ENCODE results near the gene MBOAT2. TPM values are rescaled to one million over a fixed set of nuclear protein-coding genes. Genes with fewer than 3 reads are reported as not detected.
"Not testable (repeated sequence)": the region's sequence is repeated elsewhere in the genome, so short reads cannot be mapped to it uniquely, and the experiment has no call there.

MBOAT2 gene, protein sequence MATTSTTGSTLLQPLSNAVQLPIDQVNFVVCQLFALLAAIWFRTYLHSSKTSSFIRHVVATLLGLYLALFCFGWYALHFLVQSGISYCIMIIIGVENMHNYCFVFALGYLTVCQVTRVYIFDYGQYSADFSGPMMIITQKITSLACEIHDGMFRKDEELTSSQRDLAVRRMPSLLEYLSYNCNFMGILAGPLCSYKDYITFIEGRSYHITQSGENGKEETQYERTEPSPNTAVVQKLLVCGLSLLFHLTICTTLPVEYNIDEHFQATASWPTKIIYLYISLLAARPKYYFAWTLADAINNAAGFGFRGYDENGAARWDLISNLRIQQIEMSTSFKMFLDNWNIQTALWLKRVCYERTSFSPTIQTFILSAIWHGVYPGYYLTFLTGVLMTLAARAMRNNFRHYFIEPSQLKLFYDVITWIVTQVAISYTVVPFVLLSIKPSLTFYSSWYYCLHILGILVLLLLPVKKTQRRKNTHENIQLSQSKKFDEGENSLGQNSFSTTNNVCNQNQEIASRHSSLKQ
- 48.4 TPM for polyA plus RNA-seq (2013, experiment 1 of 2; ENCODE audit: insufficient read length)
- 49.6 TPM for polyA plus RNA-seq (2013, experiment 2 of 2; ENCODE audit: insufficient read length)

GRCh38 chr2:9003616-9004337 is at the start of gene MBOAT2:
Gene MBOAT2 (minus strand): TSS chr2:9003684. CDS start chr2:9003614, 70 bp downstream.
- peak; percentile 96 for DNase-seq

GRCh38 chr2:9052821-9053533 is 49.5 kb upstream of the MBOAT2 start:
- DNase-seq = no peak

DNA sequence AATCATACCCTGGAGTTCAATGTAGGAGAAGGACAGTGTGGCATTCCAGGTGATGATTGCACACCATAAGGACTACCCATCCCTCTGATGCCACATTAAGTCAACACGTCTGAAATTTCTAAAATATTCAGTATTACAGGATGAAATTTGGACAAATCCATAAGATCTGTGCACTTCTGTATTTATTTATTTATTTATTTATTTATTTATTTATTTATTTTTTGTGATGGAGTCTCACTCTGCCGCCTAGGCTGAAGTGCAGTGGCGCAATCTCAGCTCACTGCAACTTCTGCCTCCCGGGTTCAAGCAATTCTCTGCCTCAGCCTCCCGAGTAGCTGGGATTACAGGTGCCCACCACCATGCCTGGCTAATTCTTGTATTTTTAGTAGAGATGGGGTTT is 48.0 kb upstream of the MBOAT2 start:
- DNase-seq = not testable (repeated sequence)

DNA sequence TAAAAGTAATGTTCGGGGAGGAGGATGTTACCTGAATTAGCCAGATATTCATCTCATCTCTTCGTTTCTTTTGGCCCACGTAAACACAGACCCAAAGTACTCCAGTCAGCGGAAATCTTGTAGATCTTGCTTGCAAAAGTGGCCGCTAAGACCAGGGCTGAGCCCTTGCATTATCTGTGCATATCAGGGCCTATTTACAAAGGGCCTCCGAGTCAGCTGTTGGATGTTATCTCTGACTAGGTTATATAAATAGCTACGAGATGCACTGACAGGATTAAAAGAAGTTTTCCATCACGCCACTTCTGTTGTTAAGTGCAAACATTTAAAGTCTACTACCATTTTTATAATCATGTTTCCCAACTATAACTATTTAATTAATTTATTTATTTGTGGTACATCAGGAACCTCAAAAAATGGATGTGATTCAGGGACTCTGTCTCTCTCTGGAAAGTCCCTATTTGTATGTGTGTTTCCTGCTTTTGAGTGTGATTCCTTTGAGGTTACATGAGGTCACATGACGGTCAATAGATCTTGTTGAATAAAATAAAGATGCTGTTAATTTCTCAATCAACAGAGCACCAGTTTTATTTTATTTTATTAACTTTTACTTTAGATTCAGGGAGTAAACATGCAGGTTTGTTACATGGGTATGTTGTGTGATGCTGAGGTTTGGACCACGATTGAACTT is 46.8 kb upstream of the MBOAT2 start:
- DNase-seq = no peak

DNA sequence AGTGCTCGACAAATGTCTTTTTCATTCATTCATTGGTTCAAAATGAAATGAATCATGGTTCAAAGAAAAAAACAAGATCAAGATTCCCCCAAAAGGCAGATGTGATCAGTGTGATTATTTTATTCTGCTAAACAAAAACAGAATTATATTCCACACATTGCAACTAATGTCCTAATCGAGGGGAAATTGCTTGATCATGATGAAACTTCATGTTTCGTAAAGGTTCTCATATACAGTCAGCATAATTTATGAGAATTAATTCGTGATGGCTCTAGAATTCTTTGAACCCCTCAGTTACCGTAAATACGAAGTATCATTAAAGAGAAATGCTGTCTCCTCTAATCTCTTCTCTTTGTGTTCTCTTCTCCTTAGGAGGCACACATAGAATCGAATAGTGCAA is 42.1 kb upstream of the MBOAT2 start:
- no peak for DNase-seq

GRCh38 chr2:9043491-9043890 is 40.0 kb upstream of the MBOAT2 start:
- DNase-seq = not testable (repeated sequence)

DNA sequence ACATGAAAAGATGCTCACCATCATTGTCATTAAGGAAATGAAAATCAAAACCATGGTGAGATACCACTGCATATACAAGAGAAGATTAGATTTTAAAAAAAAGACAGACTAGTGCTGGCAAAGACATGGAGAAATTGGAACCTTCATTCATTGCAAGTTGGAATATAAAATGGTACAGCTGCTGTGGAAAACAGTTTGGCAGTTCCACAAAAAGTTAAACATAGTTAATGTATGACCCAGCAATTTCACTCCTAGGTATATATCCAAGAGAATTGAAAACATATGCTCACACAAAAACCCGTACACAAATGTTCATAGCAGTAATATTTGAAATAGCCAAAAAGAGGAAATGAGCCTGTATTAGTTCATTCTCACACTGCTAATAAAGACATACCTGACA is 33.7 kb upstream of the MBOAT2 start:
- peak; percentile 45 for DNase-seq

DNA sequence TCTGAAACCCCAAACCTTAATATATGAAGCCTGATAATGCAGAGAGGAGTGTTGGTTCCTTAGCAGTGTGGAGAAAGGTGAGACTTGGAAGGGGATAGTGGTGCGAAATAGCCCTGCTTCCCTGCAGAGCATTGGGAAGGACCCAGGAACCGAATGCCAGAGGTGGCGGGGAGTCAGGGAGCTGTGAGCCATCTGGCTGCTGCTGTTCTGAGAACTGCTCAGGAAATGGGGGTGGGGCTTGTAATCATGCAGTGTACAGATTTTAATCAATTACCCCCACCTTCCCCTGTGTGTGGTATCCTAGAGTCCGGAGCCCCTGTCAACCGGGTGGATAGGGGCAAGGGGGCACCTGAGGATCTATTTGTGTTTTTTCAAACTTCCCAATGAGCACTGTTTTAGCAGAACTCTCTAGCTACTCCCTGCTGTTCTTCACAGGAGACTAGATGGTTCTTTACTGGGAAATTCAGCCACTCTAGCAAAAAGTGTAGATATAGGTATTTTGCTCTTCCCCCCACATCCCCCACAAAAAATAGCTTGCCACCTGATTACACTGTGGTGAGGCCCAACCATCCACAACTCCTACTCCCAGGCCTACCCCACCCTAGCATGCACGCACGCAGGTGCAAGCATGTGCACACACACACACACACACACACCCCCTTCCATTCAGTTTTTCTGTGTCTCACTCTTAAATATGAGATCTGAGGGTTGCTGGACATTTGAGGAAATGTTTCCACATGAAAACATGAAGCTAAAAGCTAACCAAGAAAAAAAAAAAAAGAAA is 30.1 kb upstream of the MBOAT2 start:
- DNase-seq = no peak

- DNase-seq = no peak
These were observed 29.2 kb upstream of the MBOAT2 start for GRCh38 chr2:9032536-9033255.

GRCh38 chr2:9032121-9032520 is 28.6 kb upstream of the MBOAT2 start:
- no peak for DNase-seq

- no peak for DNase-seq
These were observed 27.8 kb upstream of the MBOAT2 start for GRCh38 chr2:9031246-9031645.

DNA sequence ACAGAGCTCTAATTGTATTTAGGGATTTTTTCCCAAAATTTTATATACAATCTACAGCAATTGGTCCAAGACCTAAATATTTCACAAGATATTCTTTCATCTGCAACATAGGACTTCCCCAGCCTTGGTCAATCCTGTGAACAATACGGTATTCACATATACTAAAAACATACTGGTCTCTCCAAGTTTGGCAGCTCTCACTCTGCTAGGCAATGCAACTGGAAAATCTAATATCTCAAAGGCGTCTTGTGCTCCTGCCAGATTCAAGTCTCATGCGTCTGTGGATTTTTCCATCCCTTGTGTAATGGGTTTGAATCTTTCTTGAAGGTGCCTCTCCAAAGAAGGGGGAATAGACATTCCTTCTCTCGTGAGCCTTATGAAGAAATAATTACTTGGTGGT is 27.4 kb upstream of the MBOAT2 start:
- DNase-seq = no peak

DNA sequence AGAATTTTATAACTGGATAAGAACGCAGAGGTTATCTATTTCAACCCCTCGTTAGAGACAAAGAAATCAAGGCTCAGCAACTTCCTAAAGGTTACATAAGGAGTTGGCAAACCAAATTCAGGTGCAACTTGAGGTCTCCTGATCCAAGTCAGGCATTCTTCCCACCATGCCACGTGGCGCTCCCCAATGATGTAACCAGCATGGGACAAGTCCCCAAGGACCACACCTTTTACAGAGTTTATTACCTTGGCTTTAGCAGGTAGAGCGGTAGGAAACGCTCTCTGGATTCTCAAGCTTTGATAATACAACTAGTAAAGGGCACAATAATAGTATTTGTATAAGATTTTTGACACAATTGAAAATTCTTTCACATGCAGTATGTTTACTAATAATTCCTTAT is 26.7 kb upstream of the MBOAT2 start:
- DNase-seq = no peak

DNA sequence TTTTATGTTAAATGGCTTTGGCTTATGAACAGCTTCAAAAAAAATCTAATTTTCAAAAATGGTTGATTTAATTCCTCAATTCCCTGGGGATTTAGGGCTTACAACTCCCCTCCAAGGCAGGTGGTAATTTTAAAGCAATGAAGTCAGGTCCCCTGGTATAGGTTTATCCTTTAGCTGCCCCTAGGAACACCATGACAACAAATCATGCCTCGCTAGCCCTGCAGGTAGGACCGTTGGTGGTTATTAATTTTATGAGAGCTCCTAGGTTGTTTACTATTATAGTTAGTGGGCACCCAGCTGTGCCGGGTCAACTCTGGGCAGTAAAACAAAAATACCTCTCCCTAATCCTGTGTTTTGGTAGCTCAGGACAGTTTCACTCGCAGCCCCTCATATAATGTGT is 26.2 kb upstream of the MBOAT2 start:
- DNase-seq = no peak

DNA sequence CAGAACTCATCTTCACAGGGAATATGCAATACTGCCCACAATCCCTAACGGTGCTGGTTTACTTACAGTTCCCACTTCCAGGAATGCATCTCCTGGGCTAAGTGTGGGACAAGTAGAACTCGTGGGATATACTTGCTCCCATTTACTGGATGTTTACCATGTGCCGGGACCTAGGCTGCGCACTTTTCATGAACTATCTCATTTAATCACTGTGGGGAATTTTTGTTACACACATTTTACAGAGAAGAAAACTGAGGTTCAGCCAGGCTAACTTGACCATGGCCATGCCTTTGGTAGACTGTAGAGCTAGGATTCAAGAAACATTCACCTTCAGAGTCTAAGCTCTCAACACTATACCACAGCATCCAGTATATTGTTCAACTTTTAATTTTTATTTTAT is 24.4 kb upstream of the MBOAT2 start:
- no peak for DNase-seq

GRCh38 chr2:9025746-9026145 is 22.3 kb upstream of the MBOAT2 start:
- DNase-seq = no peak

- DNase-seq = no peak
These were observed 21.1 kb upstream of the MBOAT2 start for GRCh38 chr2:9024575-9024974.

DNA sequence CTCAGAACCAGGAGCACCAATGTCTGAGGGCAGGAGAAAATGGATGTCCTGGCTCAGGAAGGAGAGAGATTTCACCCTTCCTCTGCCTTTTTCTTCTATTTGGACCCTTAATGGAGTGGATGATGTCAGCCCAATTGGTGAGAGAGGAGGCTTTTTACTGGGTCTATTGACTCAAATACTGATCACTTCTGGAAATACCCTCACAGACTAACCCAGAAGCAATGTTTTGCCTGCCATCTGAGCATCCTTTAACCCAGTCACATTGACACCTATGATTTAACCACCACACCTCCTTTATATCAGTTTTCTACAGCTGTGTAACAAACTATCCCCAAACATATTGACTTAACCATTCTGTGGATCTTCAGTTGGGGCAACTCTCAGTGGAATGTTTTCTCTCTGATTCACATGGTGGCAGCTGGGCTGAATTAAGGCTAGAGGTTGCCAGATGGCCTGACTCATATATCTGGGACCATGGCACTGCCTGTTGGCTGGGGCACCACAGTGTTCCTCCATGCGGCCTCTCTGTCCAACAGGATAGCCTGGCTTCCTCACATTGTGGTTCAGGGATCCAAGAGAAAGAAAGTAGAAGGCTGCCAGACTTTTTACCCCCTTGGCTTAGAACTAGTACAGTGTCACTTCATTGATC is 18.2 kb upstream of the MBOAT2 start:
- DNase-seq = peak; percentile 38

- DNase-seq = no peak
These were observed 16.8 kb upstream of the MBOAT2 start for GRCh38 chr2:9020267-9020666.

DNA sequence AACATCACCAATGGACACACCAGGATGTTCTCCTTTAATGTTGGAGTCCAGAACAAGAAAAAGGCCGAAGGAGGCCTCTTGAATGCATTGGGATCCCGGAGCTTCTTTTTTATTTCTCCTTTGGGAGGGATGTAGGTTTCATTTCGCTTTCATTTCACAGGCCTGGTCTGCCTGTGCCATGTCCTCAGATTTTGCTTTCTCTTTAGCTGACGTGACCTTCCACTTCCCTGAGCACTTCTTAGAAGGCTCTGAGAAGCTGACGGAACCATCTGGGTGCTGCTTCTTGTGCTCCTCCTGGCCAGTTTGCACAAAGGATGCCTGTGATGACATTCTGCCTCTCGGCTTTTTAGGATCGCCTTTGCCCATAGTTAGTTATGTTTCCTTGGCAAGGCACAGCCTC is 15.1 kb upstream of the MBOAT2 start:
- DNase-seq = no peak
